Germinal center (tissue), 1 donor: ENCODE measurements around the gene GFM2.
"Not testable (repeated sequence)": the region's sequence is repeated elsewhere in the genome, so short reads cannot be mapped to it uniquely, and the experiment has no call there.

Experiments
- DNase-seq: peaks from one replicate; pipeline ENCODE4 v3.0.0; 2012; ENCODE audit warnings: mixed read lengths, low spot score

Gene GFM2, protein sequence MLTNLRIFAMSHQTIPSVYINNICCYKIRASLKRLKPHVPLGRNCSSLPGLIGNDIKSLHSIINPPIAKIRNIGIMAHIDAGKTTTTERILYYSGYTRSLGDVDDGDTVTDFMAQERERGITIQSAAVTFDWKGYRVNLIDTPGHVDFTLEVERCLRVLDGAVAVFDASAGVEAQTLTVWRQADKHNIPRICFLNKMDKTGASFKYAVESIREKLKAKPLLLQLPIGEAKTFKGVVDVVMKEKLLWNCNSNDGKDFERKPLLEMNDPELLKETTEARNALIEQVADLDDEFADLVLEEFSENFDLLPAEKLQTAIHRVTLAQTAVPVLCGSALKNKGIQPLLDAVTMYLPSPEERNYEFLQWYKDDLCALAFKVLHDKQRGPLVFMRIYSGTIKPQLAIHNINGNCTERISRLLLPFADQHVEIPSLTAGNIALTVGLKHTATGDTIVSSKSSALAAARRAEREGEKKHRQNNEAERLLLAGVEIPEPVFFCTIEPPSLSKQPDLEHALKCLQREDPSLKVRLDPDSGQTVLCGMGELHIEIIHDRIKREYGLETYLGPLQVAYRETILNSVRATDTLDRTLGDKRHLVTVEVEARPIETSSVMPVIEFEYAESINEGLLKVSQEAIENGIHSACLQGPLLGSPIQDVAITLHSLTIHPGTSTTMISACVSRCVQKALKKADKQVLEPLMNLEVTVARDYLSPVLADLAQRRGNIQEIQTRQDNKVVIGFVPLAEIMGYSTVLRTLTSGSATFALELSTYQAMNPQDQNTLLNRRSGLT

DNA sequence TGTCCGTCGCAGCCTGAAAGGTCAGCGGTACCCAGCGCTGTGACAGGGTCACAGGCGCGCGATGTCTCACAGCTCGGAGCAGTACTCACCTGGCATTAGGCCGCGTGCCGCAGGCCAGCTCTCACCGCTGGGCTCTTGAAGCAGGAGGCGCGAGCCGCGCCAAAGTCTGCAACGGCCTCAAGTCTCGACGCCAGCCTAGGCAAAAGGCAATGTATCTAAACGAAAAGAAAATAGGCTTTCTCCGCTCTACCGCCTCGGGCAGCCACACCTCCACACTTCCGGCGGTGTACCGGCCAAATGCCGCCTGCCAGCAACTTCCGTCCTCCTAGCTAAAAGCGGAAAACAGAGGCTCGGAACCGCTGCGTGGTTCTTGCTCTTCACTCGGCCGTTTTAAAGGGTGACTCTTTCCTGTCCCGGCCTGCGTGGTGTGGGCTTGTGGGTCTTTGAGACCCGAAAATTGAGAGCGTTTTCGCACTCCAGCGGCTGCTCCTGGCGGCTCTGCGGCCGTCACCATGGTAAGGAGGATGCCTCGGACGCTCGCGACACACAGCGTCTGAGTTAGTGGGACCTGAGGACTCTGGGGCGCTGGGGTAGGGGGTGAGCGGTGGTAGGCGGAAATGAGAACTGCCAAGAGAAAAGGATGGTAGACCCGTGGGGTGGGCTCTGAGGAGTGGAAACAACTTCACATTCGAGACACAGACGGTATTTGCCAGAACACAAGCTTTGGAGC lies at the start of gene GFM2, which contains the start of gene NSA2:
GFM2 (minus strand) TSS at position 269 of the 730 bp plus-strand sequence. CDS start 3,375 bp downstream, outside the sequence.
NSA2 (plus strand) TSS at position 401 of the 730 bp plus-strand sequence; CDS start at position 513, 112 bp downstream.
- DNase-seq = peak; percentile 82

DNA sequence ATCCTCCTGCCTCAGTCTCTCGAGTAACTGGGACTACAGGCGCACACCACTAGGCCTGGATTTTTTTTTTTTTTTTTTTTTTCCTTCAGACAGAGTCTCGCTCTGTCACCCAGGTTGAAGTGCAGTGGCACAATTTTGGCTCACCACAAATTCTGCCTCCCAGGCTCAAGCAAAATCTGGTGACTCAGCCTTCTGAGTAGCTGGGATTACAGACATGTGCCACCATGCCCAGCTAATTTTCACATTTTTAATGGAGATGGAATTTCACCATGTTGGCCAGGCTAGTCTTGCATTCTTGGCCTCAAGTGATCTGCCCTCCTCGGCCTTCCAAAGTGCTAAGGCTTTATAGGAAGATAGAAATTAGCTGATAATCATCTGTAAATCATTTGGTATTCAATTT lies 44.0 kb upstream of the GFM2 start:
- no peak for DNase-seq

DNA sequence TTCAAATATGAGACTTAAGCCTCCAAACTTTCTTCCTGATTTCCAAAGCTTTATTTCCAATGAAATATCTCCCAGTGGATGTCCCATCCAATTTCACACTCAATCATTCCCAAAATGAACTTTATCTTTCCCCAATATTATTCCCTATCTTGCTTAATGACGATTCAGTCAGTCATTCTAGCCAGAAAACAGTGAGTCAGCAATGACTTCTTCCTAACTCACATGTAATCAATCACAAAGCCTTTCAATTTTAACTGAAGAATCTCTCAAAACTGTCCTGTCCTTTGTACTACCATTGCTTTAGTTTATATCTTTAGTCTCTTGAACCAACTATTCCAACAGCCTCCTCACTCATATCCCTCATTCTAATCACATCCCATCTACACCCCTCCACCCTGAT lies 35.0 kb upstream of the GFM2 start:
- no peak for DNase-seq

DNA sequence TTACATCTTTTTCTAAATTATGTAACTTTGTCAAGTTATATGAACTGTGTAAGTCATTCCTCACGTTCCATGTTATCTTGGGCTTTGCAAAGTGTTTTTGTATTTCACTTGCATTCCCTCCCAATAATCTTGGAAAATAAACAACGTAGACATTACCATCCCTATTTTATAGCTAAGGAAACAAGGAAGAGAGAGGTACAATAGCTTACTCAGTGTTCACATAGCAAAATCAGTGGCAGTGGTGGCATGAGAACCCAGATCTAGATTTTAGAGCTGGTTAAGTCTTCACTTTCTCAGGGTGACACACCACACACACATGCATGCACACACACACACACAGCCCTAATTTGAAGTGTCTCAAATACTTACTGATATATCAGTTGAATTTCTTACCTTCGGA lies 34.3 kb upstream of the GFM2 start:
- DNase-seq = no peak

DNA sequence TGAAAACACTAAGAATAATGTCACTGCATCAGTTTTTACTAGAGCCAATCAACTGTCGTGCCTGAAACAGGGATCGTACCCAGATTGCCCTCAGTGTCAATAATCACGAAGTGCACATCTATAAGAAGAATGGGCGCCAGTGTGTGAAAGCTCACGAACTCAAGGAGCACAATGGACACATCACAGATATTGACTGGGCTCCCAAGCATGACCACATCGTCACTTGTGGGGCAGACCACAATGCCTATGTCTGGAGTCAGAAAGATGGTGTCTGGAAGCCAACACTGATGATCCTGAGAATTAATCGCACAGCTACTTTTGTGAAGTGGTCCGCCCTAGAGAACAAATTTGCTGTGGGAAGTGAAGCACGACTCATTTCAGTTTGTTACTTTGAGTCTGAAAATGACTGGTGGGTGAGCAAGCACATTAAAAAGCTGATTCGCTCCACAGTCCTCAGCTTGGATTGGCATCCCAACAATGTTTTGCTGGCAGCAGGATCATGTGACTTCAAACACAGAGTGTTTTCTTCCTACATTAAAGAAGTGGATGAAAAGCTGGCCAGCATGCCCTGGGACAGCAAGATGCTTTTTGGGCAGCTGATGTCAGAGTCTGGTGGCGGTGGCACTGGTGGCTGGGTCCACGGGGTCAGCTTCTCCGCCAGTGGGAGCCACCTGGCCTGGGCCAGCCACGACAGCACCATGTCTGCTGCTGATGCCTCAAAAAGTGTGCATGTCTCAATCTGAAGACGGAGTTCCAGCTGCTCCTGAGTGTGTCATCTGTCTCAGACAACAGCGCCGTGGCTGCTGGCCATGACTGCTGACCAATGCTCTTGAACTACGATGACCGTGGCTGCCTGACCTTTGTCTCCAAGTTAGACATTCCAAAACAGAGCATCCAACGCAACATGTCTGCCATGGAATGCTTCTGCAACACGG lies 32.3 kb upstream of the GFM2 start:
- no peak for DNase-seq

DNA sequence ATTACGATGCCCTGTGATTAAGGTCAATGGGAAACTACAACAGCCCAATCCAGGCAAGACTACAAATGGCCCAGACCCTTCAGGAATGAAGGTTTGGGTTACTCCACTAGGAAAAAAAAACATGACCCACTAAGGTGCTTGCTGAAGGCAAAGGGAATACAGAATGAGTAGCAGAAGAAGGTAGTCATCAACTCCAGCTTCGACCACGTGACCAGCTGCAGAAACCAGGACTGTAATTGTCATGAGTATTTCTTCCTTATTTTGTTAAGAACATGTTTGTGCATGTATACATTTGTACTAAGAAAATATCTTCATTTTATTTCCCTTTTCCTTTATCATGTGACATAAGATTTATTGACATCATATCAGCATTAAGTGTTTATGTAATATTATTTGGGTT lies 24.8 kb upstream of the GFM2 start:
- not testable (repeated sequence) for DNase-seq

DNA sequence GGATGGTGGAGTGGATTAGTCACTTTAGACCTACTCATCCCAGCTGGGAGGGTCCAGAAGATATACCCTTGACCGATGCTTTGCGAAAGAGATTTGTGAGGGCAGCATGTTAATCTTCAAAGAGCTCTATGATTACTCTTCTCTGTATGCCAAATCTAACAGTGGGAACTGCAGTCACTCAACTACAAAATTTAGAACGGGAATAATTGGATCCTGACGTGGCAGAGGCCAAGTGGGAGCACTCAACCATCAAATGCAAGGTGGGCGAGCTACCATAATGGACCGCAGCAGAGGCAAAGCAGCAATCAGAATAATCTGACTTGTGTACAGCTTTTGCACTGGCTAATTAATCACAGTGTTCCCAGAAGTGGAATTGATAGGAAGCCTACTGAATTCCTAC lies 20.5 kb upstream of the GFM2 start:
- no peak for DNase-seq

DNA sequence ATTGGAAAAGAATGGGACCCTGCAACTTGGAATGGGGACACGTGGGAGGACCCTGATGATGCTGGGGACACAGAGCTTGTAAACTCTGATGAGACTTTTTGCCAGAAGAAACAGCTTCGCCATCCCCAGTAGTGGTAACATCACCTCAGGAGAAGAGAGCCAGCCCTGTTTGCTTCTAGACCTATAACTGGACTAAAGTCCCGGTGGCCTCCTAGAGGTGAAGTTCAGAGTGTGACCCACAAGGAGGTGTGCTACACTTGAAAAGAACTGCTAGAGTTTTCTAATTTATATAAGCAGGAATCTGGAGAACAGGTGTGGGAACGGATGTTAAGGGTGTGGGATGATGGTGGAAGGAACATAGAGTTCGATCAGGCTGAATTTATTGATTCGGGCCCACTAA lies 19.9 kb upstream of the GFM2 start:
- no peak for DNase-seq

DNA sequence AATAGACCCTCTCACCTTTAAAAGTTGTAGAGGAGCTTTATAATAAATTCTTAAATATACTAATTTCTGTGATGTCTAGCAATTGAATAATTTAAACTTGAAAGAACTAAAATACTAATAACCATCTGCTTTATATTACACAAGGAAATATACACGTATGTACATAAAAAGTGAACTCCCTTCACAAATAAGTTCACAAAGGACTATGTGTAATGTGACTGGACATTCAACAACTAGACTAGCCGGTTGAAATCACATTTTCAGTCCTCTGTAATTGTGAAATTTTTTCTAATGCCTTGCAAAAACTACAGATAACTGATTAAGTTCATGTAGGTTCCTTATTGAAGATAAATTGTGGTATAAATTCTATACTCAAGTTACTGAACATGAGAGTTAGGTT lies 11.7 kb upstream of the GFM2 start:
- DNase-seq = no peak

DNA sequence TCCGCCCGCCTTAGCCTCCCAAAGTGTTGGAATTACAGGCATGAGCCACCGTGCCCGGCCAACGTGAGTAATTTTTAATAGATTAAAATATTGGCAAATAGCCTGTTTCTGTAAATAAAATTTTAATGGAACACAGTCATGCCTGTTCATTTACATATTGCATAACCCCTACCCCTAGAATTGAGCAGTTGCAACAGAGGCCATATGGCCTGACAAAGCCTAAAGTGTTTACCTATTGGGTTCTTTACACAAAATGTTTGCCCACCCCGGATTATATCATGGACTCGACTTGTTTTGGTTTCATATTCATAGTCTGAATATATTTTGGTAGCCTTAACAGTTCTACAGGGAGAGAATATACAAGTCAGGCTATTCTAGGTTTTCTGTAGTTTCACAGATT lies 5.4 kb upstream of the GFM2 start:
- no peak for DNase-seq

DNA sequence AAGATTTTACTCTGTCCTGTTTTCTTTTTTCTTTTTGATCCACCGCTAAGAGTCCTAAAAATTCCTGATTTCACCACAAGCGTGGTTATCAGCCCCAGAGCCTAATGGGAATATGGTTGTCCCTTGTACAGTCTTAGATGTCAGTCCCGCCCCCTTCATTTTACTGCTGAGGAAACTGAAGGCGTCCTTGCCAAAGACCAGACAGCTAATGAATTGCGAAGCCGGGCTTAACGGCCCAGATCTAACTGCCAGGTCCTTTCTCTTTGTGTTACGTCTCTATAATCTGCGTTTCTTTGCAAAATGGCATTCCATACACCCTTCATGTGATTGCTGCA lies 629 bp upstream of the GFM2 start:
- DNase-seq = peak; percentile 29

DNA sequence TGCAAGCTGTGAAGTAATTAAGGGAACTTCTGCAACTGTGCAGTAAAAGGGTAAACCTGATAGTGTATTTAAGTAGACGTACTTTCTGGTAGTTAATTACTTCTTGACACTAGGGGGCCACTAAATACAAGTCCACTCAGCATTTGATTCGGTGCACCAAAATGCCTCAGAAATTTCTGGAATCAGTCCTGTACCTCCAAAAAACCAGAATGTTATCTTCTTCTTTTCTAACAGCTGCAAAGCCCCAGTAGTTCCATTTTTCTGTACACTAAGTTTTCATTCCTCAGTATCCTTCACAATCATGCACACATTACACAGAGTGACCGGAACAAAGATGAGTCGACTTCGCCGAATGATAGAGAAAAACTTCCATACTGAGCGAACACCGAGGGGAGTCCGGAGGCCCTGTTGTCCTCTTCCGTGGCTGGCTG lies 484 bp downstream of the GFM2 start:
- DNase-seq = peak; percentile 62

DNA sequence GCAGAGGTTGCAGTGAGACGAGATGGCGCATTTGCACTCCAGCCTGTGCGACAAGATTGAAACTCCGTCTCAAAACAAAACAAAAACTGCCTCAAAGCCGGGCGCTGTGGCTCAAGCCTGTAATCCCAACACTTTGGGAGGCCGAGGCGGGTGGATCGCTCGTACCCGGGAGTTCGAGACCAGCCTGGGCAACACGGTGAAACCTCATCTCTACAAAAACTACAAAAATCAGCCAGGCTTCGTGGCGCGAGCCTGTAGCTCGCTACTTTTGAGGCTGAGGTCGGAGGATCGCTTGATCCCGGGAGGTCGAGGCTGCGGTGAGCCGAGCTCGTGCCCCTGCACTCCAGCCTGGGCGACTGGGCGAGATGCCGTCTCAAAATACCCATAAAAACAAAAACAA lies 988 bp downstream of the GFM2 start:
- no peak for DNase-seq

DNA sequence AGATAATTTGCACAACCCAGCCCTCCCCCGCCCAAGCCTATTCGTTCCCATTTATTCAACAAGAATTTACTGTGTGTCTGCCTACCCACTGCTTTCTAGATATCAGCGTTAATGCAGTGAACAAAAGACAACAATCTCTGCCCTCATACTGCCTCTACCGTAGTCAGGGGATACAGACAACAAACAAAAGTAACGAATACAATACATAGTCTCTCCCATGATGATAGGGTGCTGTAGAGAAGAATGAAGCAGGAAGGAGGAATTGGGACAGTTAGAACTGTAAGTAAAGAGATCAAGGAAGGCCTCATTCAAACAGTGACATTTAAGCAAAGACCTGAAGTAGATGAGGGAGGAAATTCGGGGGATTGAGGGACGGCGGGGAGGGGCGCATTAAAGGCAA lies 1.7 kb downstream of the GFM2 start:
- DNase-seq = no peak

DNA sequence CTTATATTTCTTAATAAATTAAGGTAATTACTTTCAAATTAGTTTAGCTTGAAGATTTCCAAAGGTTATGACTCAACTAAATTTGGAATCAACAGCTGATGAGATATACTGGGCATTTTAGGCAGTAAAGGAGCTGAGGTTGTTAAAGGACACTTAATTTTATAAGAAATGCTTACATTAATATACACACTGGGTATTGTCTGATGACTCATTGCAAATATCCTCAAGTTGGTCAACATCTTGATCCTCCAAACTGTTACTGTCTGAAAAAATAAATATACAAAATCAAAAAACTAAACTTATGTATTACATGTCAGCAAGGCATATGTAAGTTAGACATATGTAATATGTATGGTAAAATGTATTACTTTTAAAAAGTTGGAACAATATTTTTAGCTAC lies 3.4 kb downstream of the GFM2 start:
- no peak for DNase-seq

DNA sequence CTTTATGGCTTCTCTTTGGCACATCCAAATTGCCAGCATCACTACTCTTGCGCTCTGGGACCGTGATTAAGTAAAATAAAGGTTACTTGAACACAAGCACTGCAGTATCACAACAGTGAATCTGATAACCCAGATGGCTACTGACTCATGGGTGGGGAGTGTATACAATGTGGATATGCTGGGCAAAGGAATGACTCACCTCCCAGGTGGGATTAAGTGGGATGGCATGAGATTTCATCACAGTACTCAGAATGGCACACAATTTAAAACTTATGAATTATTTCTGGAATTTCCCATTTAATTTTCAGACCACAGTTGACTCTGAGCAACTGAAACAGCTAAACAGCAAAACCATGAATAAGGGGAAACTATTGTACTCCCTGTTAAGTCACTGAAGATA lies 4.3 kb downstream of the GFM2 start:
- DNase-seq = no peak

DNA sequence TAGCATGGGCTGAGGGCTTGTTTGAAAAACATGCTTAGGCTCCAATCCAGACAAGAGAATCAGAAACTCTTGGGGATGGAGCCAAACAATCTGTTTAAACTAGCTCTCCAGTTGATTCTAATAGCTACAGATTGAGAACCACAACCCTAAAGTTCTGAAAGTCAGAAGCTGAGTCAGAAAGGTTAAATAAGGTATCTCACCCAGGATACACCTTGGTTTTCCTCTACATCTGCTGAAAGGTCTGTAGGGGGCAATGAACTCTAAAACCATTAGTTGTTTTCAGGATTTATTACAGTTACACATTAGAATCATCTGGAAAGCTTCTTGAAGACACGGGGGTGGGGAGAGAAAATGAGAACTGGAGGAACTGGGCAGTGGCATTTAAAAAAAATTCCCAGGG lies 5.7 kb downstream of the GFM2 start:
- no peak for DNase-seq

DNA sequence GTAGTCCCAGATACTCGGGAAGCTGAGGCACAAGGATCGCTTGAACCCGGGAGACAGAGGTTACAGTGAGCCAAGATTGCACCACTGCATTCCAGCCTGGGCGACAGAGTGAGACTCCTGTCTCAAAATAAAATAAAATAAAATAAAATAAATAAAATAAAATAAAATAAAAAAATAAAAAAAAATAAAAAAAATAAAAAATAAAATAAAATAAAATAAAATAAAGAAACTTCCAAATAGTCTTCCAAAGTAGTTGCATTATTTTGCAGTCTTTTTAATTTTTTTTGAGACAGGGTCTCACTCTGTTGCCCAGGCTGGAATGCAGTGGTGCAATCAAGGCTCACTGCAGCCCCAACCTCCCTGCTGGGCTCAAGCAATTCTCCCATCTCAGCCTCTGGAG lies 18.2 kb downstream of the GFM2 start:
- not testable (repeated sequence) for DNase-seq

DNA sequence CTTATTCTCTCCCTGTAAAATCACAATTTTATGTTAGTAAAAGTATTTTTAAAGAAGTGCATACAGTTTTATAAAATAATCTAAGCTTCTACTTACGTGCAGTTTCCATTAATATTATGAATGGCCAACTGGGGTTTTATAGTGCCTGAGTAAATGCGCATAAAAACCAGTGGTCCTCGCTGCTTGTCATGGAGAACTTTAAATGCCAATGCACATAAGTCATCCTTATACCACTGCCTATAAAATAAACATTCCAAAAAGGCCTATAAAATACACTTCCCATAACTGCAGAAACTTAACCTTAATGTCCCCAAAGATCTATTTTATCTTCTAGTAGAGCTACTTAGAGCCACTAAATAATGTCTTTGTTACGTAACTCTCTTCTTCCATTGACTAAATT lies 28.5 kb downstream of the GFM2 start:
- DNase-seq = no peak

DNA sequence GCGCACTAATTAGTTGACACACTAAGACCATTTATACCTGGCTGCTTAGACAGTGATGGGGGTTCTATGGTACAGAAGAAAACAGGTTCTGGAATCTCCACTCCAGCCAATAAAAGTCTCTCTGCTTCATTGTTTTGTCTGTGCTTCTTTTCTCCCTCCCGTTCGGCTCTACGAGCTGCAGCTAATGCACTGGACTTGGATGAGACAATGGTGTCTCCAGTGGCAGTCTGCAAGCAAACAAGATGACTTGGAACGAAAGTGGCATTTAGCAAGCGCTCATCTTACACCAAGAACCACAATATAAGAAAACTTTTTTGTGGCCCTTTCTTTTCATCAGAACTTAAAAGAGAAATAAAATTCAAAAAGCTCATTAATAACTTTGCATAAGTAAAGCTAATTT lies 30.2 kb downstream of the GFM2 start:
- no peak for DNase-seq

DNA sequence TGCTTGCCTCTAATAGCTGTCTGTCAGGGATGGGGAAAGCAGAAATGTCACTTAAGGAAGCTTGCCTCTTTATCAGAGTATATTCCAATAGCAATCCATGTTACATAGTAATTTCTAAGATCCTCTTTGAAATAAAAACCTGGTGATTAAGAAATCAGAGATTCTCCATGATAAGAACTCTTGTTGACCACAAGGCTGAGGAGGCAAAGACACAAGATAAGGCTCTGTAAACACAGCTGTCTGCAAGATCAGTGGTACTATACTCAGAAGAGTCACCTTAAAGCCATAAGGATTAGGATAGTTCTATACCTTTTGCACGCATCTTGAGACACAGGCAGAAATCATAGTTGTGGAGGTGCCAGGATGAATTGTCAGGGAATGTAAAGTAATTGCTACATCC lies 41.6 kb downstream of the GFM2 start:
- DNase-seq = no peak

DNA sequence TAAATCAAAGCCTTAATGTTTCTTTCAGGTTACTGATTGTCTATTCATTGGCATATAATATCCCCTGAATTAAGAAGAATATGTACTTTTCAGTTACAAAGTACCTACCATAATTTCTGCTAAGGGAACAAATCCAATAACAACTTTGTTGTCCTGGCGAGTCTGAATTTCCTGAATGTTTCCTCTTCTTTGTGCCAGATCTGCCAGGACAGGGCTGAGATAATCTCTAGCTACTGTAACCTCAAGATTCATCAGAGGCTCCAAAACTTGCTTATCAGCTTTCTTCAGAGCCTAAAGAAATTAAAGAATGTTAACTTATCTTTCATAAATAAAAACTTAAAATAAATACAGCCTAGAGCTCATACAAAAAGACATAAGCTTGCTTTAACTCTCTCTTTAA lies 44.6 kb downstream of the GFM2 start:
- no peak for DNase-seq
